Gastrocnemius medialis (tissue), 4 donors: ENCODE measurements around the gene HSDL2.

ENCODE experiments used
- POLR2A ChIP-seq, 2 donors: fragments of 450-650 bp; IDR thresholded peaks; one replicate each; pipeline ENCODE4 v1.6.1; 2017; ENCODE audit warnings: antibody characterized with exemption in 2 of 2, mild to moderate bottlenecking in 2 of 2, moderate library complexity in 2 of 2
- TF ChIP-seq, protein P1 (sequence below), 5 experiments: fragments of 450-650 bp in 3 of 5; fragments of 200-600 bp in 2 of 5; sonication (generic) in 2 of 5; IDR thresholded peaks in 4 of 5; conservative IDR thresholded peaks in 1 of 5; 1 replicate in 4 of 5; 2 replicates in 1 of 5; pipeline ENCODE4 v1.5.1; 2016 to 2019; ENCODE audit warnings: antibody characterized with exemption in 5 of 5, mild to moderate bottlenecking in 3 of 5, moderate library complexity in 3 of 5

DNA sequence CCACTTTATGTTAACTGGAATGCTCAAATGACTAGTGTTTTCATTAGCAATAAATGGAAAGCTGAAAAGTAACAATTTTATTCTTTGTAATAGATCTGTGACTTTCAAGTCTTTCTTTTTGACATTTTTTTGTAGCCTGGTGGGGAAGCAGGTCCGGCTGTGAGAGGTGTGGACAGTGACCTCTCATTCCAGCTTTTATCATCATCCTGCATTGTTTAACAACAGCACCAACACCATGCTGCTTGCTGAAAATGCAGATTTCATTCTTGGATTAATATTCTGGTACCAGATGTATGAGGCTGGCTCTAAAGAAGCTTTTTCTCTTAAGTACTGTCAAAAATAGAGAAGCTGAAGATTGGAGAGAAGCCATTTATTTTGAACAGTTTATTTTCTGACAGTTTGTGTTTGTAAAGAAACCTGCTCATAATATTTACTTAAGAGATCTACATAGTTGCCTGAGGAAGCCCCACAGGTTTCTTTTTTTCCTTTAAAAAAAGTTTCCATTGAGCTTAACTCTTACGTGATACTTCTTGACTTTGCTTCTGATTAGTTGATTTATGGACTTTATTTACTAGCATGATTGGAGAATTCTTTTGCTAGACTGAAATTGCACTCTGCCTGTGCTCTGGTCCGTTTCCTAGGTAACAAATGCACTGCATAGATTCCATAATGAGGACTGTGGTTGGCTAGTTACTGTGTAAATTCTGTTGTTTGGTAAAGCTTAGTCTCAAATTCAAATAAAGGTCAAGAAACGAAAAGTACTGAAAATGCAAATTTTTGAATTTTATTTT lies 110.2 kb downstream of the HSDL2 start:
- TF ChIP-seq POLR2A (IDR thresholded peaks at IDR 0.05): no peak
- TF ChIP-seq, protein P1, sequence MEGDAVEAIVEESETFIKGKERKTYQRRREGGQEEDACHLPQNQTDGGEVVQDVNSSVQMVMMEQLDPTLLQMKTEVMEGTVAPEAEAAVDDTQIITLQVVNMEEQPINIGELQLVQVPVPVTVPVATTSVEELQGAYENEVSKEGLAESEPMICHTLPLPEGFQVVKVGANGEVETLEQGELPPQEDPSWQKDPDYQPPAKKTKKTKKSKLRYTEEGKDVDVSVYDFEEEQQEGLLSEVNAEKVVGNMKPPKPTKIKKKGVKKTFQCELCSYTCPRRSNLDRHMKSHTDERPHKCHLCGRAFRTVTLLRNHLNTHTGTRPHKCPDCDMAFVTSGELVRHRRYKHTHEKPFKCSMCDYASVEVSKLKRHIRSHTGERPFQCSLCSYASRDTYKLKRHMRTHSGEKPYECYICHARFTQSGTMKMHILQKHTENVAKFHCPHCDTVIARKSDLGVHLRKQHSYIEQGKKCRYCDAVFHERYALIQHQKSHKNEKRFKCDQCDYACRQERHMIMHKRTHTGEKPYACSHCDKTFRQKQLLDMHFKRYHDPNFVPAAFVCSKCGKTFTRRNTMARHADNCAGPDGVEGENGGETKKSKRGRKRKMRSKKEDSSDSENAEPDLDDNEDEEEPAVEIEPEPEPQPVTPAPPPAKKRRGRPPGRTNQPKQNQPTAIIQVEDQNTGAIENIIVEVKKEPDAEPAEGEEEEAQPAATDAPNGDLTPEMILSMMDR (IDR thresholded peaks at IDR 0.05 in 4 of 5, conservative IDR thresholded peaks at IDR 0.05 in 1 of 5): no peak
